ENCODE measurements around the gene KLF16.

Gene KLF16

DNA sequence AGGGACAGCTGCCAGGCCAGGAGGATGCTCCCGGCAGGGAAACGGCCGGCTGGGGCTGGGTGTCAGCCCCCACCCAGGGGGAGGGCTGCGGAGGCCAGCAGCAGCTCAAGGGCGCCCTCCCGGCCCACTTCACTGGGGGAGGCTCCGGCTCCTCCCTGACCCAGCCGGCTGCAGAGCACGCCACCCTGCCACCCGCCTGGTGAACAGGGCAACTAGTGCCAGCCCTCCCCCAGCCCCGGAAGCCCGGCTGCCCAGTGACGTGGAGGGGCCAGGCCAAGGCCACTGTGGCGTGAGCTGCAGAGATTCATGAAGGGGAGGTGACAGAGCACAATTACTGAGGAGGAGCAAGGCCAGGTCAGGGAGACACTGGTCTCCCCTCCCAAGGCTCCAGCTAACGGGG, 29.8 kb downstream of the KLF16 start:
- H3K4me3 ChIP-seq (ENCODE audit: low read depth, low read length) = no peak overlapping the region
- no peak for TF ChIP-seq CTCF (IDR thresholded peaks at IDR 0.05; ENCODE audit: borderline replicate concordance, insufficient read depth, low read depth, low read length)

DNA sequence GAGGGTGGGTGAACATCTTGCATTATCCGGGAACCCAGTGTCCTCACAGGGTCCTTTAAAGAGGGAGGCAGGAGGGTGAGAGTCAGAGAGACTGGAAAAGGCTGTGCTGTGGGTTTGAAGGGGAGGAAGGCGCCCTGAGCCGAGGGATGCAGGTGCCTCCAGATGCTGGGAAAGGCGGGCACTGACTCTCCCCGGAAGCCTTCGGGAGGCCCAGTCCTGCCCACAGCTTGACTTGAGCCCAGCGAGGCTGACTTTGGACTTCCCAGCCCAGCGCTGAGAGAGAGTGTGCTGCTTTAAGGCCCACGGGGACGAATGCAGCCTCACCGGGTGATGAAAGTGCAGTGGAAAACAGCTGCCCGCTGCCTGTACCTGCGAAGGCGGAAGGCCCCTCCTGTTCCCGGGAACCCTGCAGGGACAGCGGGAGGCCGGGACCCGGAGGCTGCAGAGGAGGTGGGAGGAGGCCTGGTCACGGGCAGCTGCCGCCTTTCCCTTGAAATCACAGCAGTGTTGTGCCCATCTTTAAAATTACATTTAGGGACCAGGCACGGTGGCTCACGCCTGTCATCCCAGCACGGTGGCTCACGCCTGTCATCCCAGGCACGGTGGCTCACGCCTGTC, 31.2 kb downstream of the KLF16 start:
- no peak overlapping the region for H3K4me3 ChIP-seq (ENCODE audit: low read depth, low read length)
- no peak for TF ChIP-seq CTCF (IDR thresholded peaks at IDR 0.05; ENCODE audit: borderline replicate concordance, insufficient read depth, low read depth, low read length)

GRCh38 chr19:1830978-1831377, 32.4 kb downstream of the KLF16 start:
- H3K4me3 ChIP-seq (ENCODE audit: low read depth, low read length) = no peak overlapping the region

DNA sequence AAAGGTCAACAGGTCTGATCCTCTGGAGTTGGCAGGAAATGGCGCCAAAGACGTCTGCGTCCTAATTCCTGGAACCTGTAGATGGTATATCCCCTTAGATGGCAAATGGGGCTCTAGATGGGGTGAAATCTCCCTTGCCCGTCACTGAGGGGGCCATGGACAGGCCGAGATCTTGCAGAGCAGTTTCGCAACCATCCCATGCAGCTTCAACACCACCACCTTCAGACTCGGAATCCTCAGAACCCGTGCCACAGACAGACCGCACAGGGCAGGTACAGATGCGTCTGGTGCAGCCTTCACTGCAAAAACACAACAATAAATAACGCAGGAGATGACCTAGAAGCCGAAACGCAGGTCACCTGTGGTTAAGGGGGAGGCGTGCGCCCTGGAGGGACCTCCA, 32.8 kb downstream of the KLF16 start:
- no peak overlapping the region for H3K4me3 ChIP-seq (ENCODE audit: low read depth, low read length)
- no peak for TF ChIP-seq CTCF (IDR thresholded peaks at IDR 0.05; ENCODE audit: borderline replicate concordance, insufficient read depth, low read depth, low read length)

More at GRCh38 chr19:1830978-1831377, 32.4 kb downstream of the KLF16 start:
- no peak for TF ChIP-seq CTCF (IDR thresholded peaks at IDR 0.05; ENCODE audit: borderline replicate concordance, insufficient read depth, low read depth, low read length)

DNA sequence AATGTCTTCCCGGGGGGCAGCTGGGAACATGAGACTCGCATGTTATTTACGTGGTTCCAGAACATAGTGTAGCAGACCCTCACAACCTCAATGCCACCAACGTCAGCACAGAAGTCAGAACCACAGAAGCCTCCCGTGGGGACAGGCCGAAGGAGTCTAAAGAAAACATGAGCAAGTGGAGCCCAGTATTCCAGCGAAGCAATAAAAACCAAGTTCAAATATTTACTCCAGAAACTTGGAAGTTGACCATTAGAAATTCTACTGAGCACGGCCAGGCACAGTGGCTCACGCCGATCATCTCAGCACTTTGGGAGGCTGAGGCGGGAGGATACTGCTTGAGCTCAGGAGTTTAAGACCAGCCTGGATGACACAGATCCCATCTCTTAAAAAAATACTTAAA, 33.4 kb downstream of the KLF16 start:
- no peak overlapping the region for H3K4me3 ChIP-seq (ENCODE audit: low read depth, low read length)
- no peak for TF ChIP-seq CTCF (IDR thresholded peaks at IDR 0.05; ENCODE audit: borderline replicate concordance, insufficient read depth, low read depth, low read length)

DNA sequence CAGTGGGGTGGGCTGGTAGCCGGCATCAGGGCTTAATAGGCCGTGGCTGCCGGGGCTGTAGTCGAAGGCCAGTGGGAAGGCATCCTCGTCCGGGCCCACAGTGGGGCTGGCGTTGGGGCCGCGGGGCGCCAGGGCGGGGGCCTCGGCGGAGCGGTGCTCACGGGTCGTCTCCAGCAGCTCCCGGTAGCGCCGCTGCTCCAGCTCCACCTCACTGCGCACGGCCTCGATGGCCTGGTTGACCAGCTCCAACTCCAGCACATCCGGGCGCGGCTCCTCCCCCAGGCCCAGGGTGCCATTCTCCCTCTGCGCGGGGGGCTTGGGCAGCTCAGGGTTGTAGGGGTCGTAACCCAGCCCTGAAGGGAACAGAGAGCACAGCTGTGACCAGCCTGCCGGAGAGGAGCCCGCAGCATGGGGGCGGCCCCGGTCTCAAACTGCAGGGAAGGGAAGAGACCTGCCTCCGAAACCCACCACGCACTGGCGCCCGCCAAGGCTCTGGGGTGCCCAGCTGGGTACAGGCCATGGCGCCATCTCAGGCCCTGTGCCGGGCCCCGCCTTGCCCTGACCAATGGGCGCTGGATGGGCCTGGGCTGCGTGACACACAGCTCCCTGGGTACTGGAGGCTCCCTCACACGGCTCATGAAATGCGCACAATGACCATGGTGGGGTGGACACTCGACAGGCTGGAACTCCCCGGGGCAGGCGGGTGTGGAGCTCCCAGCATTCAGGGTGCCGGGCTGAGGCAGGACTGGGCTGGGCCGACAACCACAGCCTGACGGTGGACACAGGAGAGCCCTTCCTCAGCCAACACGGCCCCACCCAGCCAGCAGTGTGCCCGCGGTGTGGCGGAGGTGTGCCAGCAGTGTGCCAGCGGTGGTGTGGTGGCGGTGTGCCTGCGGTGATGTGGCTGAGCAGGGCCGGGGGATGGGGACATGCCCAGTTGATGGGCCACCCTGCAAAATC, 34.8 kb downstream of the KLF16 start:
- no peak for TF ChIP-seq CTCF (IDR thresholded peaks at IDR 0.05; ENCODE audit: borderline replicate concordance, insufficient read depth, low read depth, low read length)
- H3K4me3 ChIP-seq (ENCODE audit: low read depth, low read length) = no peak overlapping the region

All from GM12875 (cell line).